Uterus (tissue), 2 donors: Measurements from ENCODE around the gene RASL12.
A peak's percentile ranks its signal among the peaks of the same experiment; 100 is the strongest.

Experiments
- CTCF ChIP-seq, 4 experiments: fragments of 200-600 bp in 2 of 4; fragments of 450-650 bp in 2 of 4; sonication (generic) in 2 of 4; IDR thresholded peaks; one replicate each; pipeline ENCODE4 v1.5.1; 2016 to 2019; ENCODE audit warnings: antibody characterized with exemption in 4 of 4, mild to moderate bottlenecking in 2 of 4, moderate library complexity in 1 of 4
- POLR2A ChIP-seq, 2 donors: fragments of 450-650 bp; IDR thresholded peaks; one replicate each; pipeline ENCODE4 v1.6.1; 2016; ENCODE audit warnings: antibody characterized with exemption in 2 of 2, mild to moderate bottlenecking in 1 of 2, moderate library complexity in 1 of 2

- peak; percentile 65 to 77 (median 69) for TF ChIP-seq CTCF (IDR thresholded peaks at IDR 0.05)
- no peak for TF ChIP-seq POLR2A (IDR thresholded peaks at IDR 0.05)
These were observed 33.7 kb upstream of the RASL12 start for GRCh38 chr15:65101411-65101890.
